HG02610 (cell line): ENCODE results near the gene ATF3.
A peak's percentile ranks its signal among the peaks of the same experiment; 100 is the strongest.
"Not testable (repeated sequence)": the region's sequence is repeated elsewhere in the genome, so short reads cannot be mapped to it uniquely, and the experiment has no call there.

Experiments
- ATAC-seq: cut with Tn5 transposase; IDR thresholded peaks from one replicate; pipeline ENCODE4 v1.9.1; 2021; ENCODE audit warnings: mild to moderate bottlenecking, moderate library complexity; ENCODE audit not compliant: unreplicated experiment

The ATF3 gene

GRCh38 chr1:212647004-212647403, 38.4 kb downstream of the ATF3 start:
- no peak for ATAC-seq

DNA sequence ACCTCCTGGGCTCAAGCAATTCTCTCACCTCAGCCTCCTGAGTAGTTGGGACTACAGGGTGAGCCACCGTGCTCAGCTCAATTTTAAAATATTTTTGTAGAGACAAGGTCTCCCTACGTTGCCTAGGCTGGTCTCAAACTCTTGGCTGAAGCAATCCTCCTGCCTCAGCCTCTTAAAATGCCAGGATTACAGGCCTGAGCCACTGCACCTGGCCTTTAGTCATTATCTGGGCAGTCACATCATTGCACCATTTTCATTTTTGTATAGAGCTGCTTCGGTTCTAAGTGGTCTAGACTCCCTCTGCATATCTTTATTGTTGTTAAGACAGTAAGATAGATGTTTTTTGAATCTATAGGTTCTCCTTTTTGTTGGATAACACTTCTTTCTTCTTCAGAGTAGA, 39.9 kb downstream of the ATF3 start:
- no peak for ATAC-seq

- no peak for ATAC-seq
These were observed 40.5 kb downstream of the ATF3 start for GRCh38 chr1:212649020-212649419.

GRCh38 chr1:212650228-212650627, 41.7 kb downstream of the ATF3 start:
- no peak for ATAC-seq

- no peak for ATAC-seq
These were observed 43.0 kb downstream of the ATF3 start for GRCh38 chr1:212651521-212651920.

DNA sequence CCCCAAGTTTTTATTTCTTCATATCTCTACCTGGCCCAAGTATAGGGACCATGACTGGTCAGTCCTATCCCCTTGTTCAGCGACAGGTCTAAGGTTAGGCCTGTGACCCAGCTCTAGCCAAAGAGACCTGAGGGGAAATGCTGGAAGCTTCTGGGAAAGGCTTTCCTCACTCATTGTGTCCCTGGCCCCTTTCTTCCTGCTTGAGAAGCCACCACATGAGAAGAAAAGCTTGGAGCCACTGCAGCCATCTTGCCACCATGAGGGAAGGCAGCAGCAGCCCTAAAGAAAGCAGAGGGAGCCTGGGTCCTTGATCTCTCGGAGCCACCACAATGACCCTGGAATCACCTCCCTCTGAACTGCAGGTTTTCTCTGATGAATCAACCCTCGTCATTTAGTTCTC, 43.4 kb downstream of the ATF3 start:
- ATAC-seq: no peak

GRCh38 chr1:212652609-212653008, 44.0 kb downstream of the ATF3 start:
- ATAC-seq: no peak

- ATAC-seq: no peak
These were observed 47.3 kb downstream of the ATF3 start for GRCh38 chr1:212655668-212656440.

DNA sequence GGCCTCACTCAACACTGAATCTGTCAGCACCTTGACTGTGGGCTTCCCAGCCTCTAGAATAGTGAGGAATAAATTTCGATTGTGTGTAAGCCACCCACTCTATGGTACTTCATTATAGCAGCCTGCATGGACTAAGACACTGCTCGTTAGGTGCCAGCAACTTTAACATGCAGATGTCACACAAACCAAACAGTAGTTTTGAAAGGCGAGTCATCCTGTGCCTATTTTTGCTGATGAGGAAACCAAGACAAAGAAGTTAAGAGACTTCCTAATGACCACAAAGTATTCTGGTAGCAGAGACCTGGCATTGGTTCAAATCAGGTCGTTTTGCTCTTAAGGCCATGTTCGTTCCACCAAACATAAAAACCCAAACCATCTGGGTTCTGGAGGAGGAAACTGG, 48.2 kb downstream of the ATF3 start:
- ATAC-seq: no peak

DNA sequence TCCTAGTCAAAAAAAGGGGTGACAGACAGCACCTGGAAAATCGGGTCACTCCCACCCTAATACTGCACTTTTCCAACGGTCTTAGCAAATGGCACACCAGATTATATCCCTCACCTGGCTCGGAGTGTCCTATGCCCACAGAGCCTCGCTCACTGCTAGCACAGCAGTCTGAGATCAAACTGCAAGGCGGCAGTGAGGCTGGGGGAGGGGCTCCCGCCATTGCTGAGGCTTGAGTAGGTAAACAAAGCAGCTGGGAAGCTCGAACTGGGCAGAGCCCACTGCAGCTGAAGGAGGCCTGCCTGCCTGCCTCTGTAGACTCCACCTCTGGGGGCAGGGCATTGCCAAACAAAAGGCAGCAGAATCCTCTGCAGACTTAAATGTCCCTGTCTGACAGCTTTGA, 49.7 kb downstream of the ATF3 start:
- not testable (repeated sequence) for ATAC-seq

GRCh38 chr1:212664409-212665199, 56.0 kb downstream of the ATF3 start:
- ATAC-seq: no peak

DNA sequence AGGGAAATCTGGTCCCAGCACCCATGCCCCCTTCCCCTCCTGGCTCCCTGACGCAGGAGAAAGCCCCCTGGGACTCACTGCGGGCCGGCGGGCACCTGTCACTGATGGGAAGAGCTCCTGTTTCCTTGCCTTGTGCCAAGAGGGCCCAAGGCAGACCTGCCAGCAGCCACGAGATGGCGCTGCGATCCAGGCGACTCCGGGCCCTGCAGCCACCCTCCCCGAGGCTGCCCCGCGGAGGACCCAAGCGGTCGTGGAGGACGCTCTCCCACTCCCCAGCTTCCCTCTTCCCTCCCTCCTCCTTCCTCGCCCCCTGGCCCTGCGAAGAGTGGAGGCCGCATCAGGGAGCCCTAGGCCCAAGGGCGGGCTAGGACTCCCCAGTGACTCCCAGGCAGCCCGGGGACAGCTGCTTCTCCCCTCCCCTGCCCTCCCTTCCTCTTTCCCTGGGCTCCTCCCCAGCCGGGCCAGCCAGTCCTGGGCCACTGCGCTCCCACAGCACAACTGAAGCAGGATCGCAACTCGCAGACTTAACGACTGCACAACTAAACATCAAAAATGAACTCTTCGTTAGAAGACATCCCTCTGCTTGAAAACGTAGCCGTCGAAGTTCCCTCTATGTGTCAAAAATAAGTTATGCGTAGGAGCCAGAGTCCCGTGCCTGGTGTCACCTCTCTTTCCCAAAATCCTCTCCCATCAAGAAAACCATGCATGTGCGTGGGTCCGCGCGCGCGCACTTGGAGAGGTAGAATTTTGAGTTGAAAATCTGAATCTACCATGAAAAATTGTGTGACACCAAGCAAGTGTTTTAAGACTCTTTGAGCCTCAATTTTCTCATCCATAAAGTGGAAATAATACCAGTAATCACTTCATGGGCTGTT, 56.9 kb downstream of the ATF3 start:
- ATAC-seq: peak; percentile 93

GRCh38 chr1:212666116-212666775, 57.7 kb downstream of the ATF3 start:
- ATAC-seq: no peak

DNA sequence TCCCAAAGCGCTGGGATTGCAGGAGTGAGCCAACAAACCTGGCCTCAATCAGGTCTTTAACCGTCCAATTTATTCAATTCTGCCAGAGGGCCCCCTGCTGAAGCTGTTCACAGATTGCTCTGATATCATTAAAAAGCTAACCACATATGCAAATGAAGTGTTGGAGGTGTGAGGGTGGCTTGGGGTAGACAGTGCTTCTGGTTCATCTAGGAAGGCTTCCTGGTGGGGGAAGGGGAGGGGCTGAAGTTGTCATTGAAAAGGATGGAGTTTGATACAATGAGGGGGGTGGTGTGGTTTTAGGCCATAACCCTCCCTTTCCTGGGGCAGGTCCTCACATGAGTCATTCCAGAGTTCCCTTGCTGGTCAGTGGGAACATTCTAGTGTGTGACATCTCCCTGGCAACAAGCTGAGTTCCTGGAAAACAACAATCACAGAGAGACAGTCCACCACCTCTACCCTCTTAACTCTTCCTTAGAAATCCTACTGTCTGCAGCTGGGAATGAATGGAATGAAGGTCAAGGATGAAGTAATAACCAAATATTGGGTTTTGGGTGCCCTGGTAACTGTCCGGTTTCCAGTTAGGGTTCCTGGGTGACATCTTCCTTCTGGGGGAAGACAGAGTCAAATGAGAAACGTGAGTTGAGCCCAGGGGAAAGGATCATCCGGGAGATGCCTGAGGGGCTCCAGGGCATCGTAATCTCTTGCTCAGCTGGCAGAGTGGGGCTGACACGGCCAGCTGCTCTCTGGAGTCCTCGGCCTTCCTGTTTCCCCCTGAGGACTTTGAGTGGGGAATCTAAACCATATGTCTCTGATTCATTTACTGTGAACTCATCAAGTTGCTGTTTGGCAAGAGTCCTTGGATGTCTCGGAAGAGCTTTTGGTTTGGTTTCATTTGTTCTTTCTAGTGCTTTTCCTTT, 58.9 kb downstream of the ATF3 start:
- no peak for ATAC-seq

DNA sequence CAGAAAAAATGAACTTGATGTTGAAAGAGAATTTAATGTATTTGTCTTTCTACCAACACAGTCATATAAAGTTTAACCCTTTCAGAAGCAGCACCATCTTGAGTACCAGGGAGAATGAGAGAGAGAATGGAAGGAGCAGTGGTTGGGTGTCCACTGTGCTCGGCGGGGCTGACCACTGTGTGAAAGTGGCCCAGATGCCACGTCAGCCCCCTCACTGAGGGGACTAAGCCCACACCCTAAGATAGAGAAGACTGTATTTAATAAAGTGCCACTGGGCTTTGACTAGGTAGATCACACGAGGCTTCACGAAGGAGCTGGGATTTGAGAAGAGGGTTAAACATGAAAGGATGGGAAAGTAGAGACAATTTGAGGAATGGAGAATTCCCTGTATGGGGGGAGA, 59.9 kb downstream of the ATF3 start:
- no peak for ATAC-seq

DNA sequence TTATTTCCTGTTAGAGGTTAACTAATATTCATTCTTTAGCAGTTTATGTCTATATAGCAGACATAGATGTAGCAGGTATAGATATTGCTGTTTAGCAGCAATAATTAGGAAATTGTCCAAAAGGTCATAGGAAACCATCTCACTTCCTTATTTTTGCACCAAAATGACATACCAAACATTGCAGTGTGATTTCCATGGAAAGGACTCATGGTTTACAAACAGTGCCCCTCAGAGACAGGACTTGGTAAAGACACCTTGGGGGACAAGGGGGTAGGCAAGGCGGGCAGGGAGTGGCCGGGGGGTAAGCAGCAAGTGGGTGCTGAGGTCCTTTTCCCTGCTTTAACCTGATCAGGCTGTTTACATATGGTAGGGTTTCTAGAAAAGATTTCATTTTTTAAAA, 60.5 kb downstream of the ATF3 start:
- ATAC-seq: no peak

- no peak for ATAC-seq
These were observed 61.0 kb downstream of the ATF3 start for GRCh38 chr1:212669600-212669999.

GRCh38 chr1:212670301-212670700, 61.7 kb downstream of the ATF3 start:
- no peak for ATAC-seq
